Stimulated activated CD8-positive, alpha-beta memory T cell treated with anti-CD3 and anti-CD28 coated beads, Interleukin-2, amount 100 ng/mL, for 48 hours (primary cell): ENCODE data around the gene TMEM50B.
"Not testable (repeated sequence)": the region's sequence is repeated elsewhere in the genome, so short reads cannot be mapped to it uniquely, and the experiment has no call there.

Experiments
- DNase-seq, 2 donors: peaks; one replicate each; pipeline ENCODE4 v3.0.0-alpha.2; 2020; ENCODE audit warnings: low read depth in 2 of 2

Gene TMEM50B

GRCh38 chr21:33428669-33429068 is 51.1 kb downstream of the TMEM50B start:
- DNase-seq: no peak

GRCh38 chr21:33427051-33427450 is 52.7 kb downstream of the TMEM50B start:
- no peak for DNase-seq

- no peak for DNase-seq
These were observed 53.9 kb downstream of the TMEM50B start for GRCh38 chr21:33425825-33426224.

GRCh38 chr21:33424214-33424613 is 55.6 kb downstream of the TMEM50B start:
- no peak for DNase-seq

GRCh38 chr21:33421713-33422393 is 57.9 kb downstream of the TMEM50B start:
- DNase-seq: no peak

- DNase-seq: no peak
These were observed 60.1 kb downstream of the TMEM50B start for GRCh38 chr21:33419538-33420123.

- no peak for DNase-seq
These were observed 61.1 kb downstream of the TMEM50B start for GRCh38 chr21:33418691-33419090.

GRCh38 chr21:33414926-33415325 is 64.8 kb downstream of the TMEM50B start:
- DNase-seq: no peak

- no peak for DNase-seq
These were observed 65.7 kb downstream of the TMEM50B start for GRCh38 chr21:33414068-33414467.

- DNase-seq: no peak
These were observed 66.8 kb downstream of the TMEM50B start for GRCh38 chr21:33412832-33413519.

- DNase-seq: not testable (repeated sequence)
These were observed 67.3 kb downstream of the TMEM50B start for GRCh38 chr21:33412439-33412831.

- DNase-seq: no peak
These were observed 67.8 kb downstream of the TMEM50B start for GRCh38 chr21:33411949-33412430.

- DNase-seq: no peak
These were observed 73.3 kb downstream of the TMEM50B start for GRCh38 chr21:33406493-33406892.

- DNase-seq: no peak
These were observed 75.8 kb downstream of the TMEM50B start for GRCh38 chr21:33403786-33404585.

GRCh38 chr21:33403128-33403785 is 76.5 kb downstream of the TMEM50B start, which contains the start of gene IFNGR2:
IFNGR2 (plus strand) TSS chr21:33403413; CDS start chr21:33403544, 131 bp downstream.
- no peak for DNase-seq

- no peak for DNase-seq
These were observed 77.5 kb downstream of the TMEM50B start for GRCh38 chr21:33402001-33402979.

- no peak for DNase-seq
These were observed 78.2 kb downstream of the TMEM50B start for GRCh38 chr21:33401630-33401992.
